ENCODE data around the gene SLA2.
"Not testable (repeated sequence)": the region's sequence is repeated elsewhere in the genome, so short reads cannot be mapped to it uniquely, and the experiment has no call there.

SLA2 gene

GRCh38 chr20:36579996-36580545, 65.9 kb downstream of the SLA2 start:
- Histone ChIP-seq H3K9ac (ENCODE audit: low read length) (no peak overlapping the region), H3K4me1 (ENCODE audit: control insufficient read depth, insufficient read depth, low read length) (peaks cover 12% of the 10 kb centered on the region), H3K4me3 (ENCODE audit: low read length) (no peak overlapping the region), H3K36me3 (ENCODE audit: control insufficient read depth, insufficient read depth, low read length) (no peaks in the 10 kb centered on the region), H3K9me3 (ENCODE audit: control insufficient read depth, low read length) (no peaks in the 10 kb centered on the region), H3K27me3 (ENCODE audit: control insufficient read depth, insufficient read depth, low read length) (no peaks in the 10 kb centered on the region)

DNA sequence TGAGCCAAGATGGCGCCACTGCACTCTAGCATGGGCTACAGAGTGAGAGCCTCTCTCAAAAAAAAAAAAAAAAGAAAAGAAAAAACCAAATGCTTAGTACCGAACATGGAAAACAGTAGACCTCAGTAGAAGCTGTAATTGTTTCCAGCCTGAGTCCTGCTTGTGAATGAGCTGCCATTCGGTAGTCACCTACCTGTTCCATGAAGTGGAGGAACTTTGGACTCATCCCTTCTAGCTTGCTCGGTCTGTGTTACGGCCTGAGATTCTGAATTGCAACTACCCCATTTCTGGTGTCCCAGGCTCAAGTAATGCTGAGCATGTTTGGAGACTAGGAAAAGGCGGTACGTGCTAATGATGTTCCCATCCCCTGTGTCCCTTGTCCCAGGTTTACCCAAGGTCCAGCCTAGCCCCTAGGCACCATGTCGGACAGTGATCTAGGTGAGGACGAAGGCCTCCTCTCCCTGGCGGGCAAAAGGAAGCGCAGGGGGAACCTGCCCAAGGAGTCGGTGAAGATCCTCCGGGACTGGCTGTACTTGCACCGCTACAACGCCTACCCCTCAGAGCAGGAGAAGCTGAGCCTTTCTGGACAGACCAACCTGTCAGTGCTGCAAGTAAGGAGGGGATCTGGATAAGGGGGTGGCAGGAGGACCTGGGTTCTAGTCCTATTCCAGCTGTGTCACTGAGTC, 67.5 kb downstream of the SLA2 start:
- Histone ChIP-seq H3K27me3 (ENCODE audit: control insufficient read depth, insufficient read depth, low read length) (no peaks in the 10 kb centered on the region), H3K36me3 (ENCODE audit: control insufficient read depth, insufficient read depth, low read length) (no peaks in the 10 kb centered on the region), H3K9me3 (ENCODE audit: control insufficient read depth, low read length) (no peaks in the 10 kb centered on the region), H3K9ac (ENCODE audit: low read length) (no peak overlapping the region), H3K4me3 (ENCODE audit: low read length) (no peak overlapping the region), H3K4me1 (ENCODE audit: control insufficient read depth, insufficient read depth, low read length) (peaks cover 15% of the 10 kb centered on the region)

DNA sequence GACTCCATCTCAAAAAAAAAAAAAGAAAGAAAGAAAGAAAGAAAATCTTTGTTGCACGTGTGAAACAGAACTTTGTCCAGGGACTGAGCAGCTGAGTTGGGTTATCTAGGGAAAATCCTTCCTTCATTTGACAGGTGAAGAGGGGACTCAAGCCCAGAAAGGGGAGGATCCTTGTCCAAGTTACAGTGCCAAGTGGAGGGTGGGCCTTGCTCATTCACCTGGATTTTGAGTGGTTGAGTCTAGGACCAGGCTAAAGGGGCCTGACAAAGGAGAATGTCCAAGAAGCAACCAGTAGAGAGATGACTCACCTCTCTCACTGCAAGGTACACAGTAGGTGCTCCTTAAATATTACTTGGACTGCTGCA, 69.9 kb downstream of the SLA2 start:
- Histone ChIP-seq H3K4me3 (ENCODE audit: low read length) (no peak overlapping the region), H3K4me1 (ENCODE audit: control insufficient read depth, insufficient read depth, low read length) (peaks cover 15% of the 10 kb centered on the region), H3K27me3 (ENCODE audit: control insufficient read depth, insufficient read depth, low read length) (no peaks in the 10 kb centered on the region), H3K9me3 (ENCODE audit: control insufficient read depth, low read length) (no peaks in the 10 kb centered on the region), H3K36me3 (ENCODE audit: control insufficient read depth, insufficient read depth, low read length) (no peaks in the 10 kb centered on the region), H3K9ac (ENCODE audit: low read length) (no peak overlapping the region)

GRCh38 chr20:36574366-36575135, 71.4 kb downstream of the SLA2 start:
- H3K9ac ChIP-seq (ENCODE audit: low read length): peak overlapping the region; percentile 78

GRCh38 chr20:36573798-36574365, 72.1 kb downstream of the SLA2 start:
- H3K9me3 ChIP-seq (ENCODE audit: control insufficient read depth, low read length): no peaks in the 10 kb centered on the region
- peak overlapping the region; percentile 56 for H3K4me3 ChIP-seq (ENCODE audit: low read length)
- H3K9ac ChIP-seq (ENCODE audit: low read length): peak overlapping the region; percentile 78
- H3K36me3 ChIP-seq (ENCODE audit: control insufficient read depth, insufficient read depth, low read length): no peaks in the 10 kb centered on the region
- H3K27me3 ChIP-seq (ENCODE audit: control insufficient read depth, insufficient read depth, low read length): no peaks in the 10 kb centered on the region
- peaks cover 15% of the 10 kb centered on the region for H3K4me1 ChIP-seq (ENCODE audit: control insufficient read depth, insufficient read depth, low read length)

More at GRCh38 chr20:36574366-36575135, 71.4 kb downstream of the SLA2 start:
- Histone ChIP-seq H3K4me1 (ENCODE audit: control insufficient read depth, insufficient read depth, low read length) (peaks cover 15% of the 10 kb centered on the region), H3K4me3 (ENCODE audit: low read length) (no peak overlapping the region), H3K9me3 (ENCODE audit: control insufficient read depth, low read length) (no peaks in the 10 kb centered on the region), H3K36me3 (ENCODE audit: control insufficient read depth, insufficient read depth, low read length) (no peaks in the 10 kb centered on the region), H3K27me3 (ENCODE audit: control insufficient read depth, insufficient read depth, low read length) (no peaks in the 10 kb centered on the region)

- H3K4me3 ChIP-seq (ENCODE audit: low read length): peak within 1 kb of the TSS; percentile 56
- H3K4me1 ChIP-seq (ENCODE audit: control insufficient read depth, insufficient read depth, low read length): peaks cover 15% of the 10 kb centered on the region
- H3K36me3 ChIP-seq (ENCODE audit: control insufficient read depth, insufficient read depth, low read length): no peaks in the 10 kb centered on the region
- no peaks in the 10 kb centered on the region for H3K9me3 ChIP-seq (ENCODE audit: control insufficient read depth, low read length)
- H3K27me3 ChIP-seq (ENCODE audit: control insufficient read depth, insufficient read depth, low read length): no peaks in the 10 kb centered on the region
- H3K9ac ChIP-seq (ENCODE audit: low read length): peak within 1 kb of the TSS; percentile 78
Observed at GRCh38 chr20:36573103-36573797, 72.7 kb downstream of the SLA2 start, which contains the start of gene TGIF2. TGIF2 (plus strand) TSS chr20:36573597; CDS start chr20:36578775, 5,178 bp downstream.

- Histone ChIP-seq H3K4me1 (ENCODE audit: control insufficient read depth, insufficient read depth, low read length) (peaks cover 15% of the 10 kb centered on the region), H3K9ac (ENCODE audit: low read length) (peak overlapping the region; percentile 70), H3K27me3 (ENCODE audit: control insufficient read depth, insufficient read depth, low read length) (no peaks in the 10 kb centered on the region), H3K9me3 (ENCODE audit: control insufficient read depth, low read length) (no peaks in the 10 kb centered on the region), H3K4me3 (ENCODE audit: low read length) (peak overlapping the region; percentile 18), H3K36me3 (ENCODE audit: control insufficient read depth, insufficient read depth, low read length) (no peaks in the 10 kb centered on the region)
Observed at GRCh38 chr20:36572701-36573102, 73.3 kb downstream of the SLA2 start.

DNA sequence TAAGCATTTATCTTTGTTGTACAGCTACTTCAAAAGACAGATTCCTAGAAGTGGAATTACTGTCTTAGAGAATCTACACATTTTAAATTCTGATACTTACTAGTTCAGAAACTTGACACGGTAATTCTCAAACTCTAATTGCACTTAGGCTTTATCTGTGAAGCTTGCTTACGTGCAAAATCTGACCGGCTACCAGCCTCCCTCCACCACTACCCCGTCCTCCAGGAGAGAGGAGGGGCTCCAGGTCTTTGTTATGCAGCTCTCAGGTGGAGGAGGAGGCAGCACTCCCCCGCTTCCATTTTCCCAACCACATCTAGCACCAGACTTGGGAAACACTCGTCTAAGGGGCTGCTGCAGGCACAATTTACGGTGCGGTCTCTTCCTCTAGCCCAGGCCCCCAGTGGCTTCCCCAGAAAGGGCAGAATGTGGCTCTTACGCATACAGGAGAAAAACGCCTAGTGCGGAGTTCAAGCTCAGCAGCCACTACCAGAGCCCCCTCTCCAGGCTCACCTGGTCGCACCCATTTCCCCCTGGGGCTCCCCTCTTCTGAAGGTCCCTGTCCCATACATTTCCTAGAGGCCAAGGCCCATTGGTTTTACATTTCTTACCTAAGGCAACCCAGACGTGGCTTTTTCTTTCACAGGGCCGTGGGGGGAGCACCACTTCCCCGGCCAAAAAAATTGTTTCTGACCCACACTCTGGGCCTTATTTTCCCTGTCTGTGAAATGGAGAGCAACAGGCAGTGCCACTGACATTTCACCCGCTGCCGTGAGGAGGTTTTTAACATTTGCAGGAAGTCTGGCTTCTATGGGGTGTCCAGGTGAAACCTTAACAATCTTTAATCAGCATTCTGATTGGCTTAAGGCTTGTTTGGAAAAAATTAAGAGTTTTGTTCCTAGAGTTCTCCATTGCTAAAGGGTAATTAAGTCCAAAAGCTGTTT, 74.2 kb downstream of the SLA2 start:
- peaks cover 15% of the 10 kb centered on the region for H3K4me1 ChIP-seq (ENCODE audit: control insufficient read depth, insufficient read depth, low read length)
- no peak overlapping the region for H3K4me3 ChIP-seq (ENCODE audit: low read length)
- peak overlapping the region; percentile 70 for H3K9ac ChIP-seq (ENCODE audit: low read length)
- no peaks in the 10 kb centered on the region for H3K9me3 ChIP-seq (ENCODE audit: control insufficient read depth, low read length)
- no peaks in the 10 kb centered on the region for H3K36me3 ChIP-seq (ENCODE audit: control insufficient read depth, insufficient read depth, low read length)
- H3K27me3 ChIP-seq (ENCODE audit: control insufficient read depth, insufficient read depth, low read length): no peaks in the 10 kb centered on the region

DNA sequence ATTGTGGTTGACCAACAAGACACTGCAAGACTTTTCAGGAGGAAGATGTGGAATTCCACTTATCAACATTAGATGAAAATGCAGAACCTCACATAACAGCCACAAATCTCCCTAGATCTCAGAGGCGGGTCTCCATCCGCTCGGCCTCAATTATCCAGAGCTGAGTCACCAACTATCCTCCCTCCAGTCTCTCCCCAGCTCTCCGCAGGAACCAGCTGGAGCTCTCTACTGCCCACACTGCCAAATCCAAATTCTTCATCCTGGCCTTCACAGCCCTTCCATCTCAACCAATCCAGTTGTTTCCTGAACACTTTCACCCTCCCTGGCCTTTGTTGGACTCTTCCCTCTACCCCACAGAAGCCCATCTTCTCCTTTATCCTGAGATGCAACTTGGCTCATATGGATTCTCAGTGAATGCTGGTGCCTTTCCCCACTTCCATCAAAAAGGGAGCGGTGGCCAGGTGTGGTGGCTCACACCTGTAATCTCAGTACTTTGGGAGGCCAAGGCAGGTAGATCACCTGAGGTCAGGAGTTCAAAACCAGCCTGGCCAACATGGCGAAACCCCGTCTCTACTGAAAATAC, 76.1 kb downstream of the SLA2 start:
- no peak overlapping the region for H3K9ac ChIP-seq (ENCODE audit: low read length)
- H3K9me3 ChIP-seq (ENCODE audit: control insufficient read depth, low read length): no peaks in the 10 kb centered on the region
- peaks cover 2% of the 10 kb centered on the region for H3K4me1 ChIP-seq (ENCODE audit: control insufficient read depth, insufficient read depth, low read length)
- no peak overlapping the region for H3K4me3 ChIP-seq (ENCODE audit: low read length)
- no peaks in the 10 kb centered on the region for H3K27me3 ChIP-seq (ENCODE audit: control insufficient read depth, insufficient read depth, low read length)
- no peaks in the 10 kb centered on the region for H3K36me3 ChIP-seq (ENCODE audit: control insufficient read depth, insufficient read depth, low read length)

- H3K4me3 ChIP-seq (ENCODE audit: low read length): no peak overlapping the region
- no peaks in the 10 kb centered on the region for H3K27me3 ChIP-seq (ENCODE audit: control insufficient read depth, insufficient read depth, low read length)
- H3K9me3 ChIP-seq (ENCODE audit: control insufficient read depth, low read length): no peaks in the 10 kb centered on the region
- H3K4me1 ChIP-seq (ENCODE audit: control insufficient read depth, insufficient read depth, low read length): no peaks in the 10 kb centered on the region
- H3K9ac ChIP-seq (ENCODE audit: low read length): no peak overlapping the region
- H3K36me3 ChIP-seq (ENCODE audit: control insufficient read depth, insufficient read depth, low read length): no peaks in the 10 kb centered on the region
Observed at GRCh38 chr20:36565520-36565919, 80.5 kb downstream of the SLA2 start.

GRCh38 chr20:36564726-36565121, 81.3 kb downstream of the SLA2 start:
- H3K4me3 ChIP-seq (ENCODE audit: low read length); H3K36me3 ChIP-seq (ENCODE audit: control insufficient read depth, insufficient read depth, low read length); H3K27me3 ChIP-seq (ENCODE audit: control insufficient read depth, insufficient read depth, low read length): not testable (repeated sequence)

More at GRCh38 chr20:36564726-36565121, 81.3 kb downstream of the SLA2 start:
- H3K9me3 ChIP-seq (ENCODE audit: control insufficient read depth, low read length); H3K9ac ChIP-seq (ENCODE audit: low read length); H3K4me1 ChIP-seq (ENCODE audit: control insufficient read depth, insufficient read depth, low read length): not testable (repeated sequence)
